Suprapubic skin (tissue), 4 donors: ENCODE results near the gene POLR1A. TPM values are rescaled to one million over a fixed set of nuclear protein-coding genes. Genes with fewer than 3 reads are reported as not detected.

Source experiments
- DNase-seq, 2 donors: peaks; one replicate each; pipeline ENCODE4 v3.0.0-alpha.2; 2019; ENCODE audit warnings: low spot score in 2 of 2
- H3K27ac ChIP-seq: fragments of 200-600 bp; sonication (generic); one replicate; pipeline ENCODE4 v1.5.1; 2019
- H3K27me3 ChIP-seq: fragments of 200-600 bp; sonication (generic); one replicate; pipeline ENCODE4 v1.5.1; 2019
- H3K36me3 ChIP-seq: fragments of 200-600 bp; sonication (generic); one replicate; pipeline ENCODE4 v1.5.1; 2019
- H3K4me1 ChIP-seq: fragments of 200-600 bp; sonication (generic); one replicate; pipeline ENCODE4 v1.5.1; 2019
- H3K4me3 ChIP-seq: fragments of 200-600 bp; sonication (generic); one replicate; pipeline ENCODE4 v1.5.1; 2019; ENCODE audit warnings: mild to moderate bottlenecking
- H3K9me3 ChIP-seq: fragments of 200-600 bp; sonication (generic); one replicate; pipeline ENCODE4 v1.5.1; 2019
- CTCF ChIP-seq, 2 donors: fragments of 200-600 bp in 1 of 2; fragments of 450-650 bp in 1 of 2; sonication (generic) in 1 of 2; IDR thresholded peaks; one replicate each; pipeline ENCODE4 v1.5.1; 2016 to 2019; ENCODE audit warnings: antibody characterized with exemption in 2 of 2, mild to moderate bottlenecking in 1 of 2, moderate library complexity in 1 of 2
- EP300 ChIP-seq: sonication (generic); formaldehyde crosslinking; IDR thresholded peaks from one replicate; pipeline ENCODE4 v1.6.1; 2017; ENCODE audit warnings: antibody characterized with exemption
- POLR2A ChIP-seq, 2 donors: fragments of 450-650 bp; IDR thresholded peaks; one replicate each; pipeline ENCODE4 v1.6.1; 2017; ENCODE audit warnings: antibody characterized with exemption in 2 of 2, mild to moderate bottlenecking in 2 of 2, moderate library complexity in 2 of 2
- POLR2AphosphoS5 ChIP-seq, 3 donors: sonication (generic); formaldehyde crosslinking; IDR thresholded peaks; one replicate each; pipeline ENCODE4 v1.6.1; 2017; ENCODE audit warnings: antibody characterized with exemption in 3 of 3
- total RNA-seq, 4 donors: library from RNA; depleted of rRNA; stranded (reverse); fragments of >200 nt; gene quantifications; one replicate each; pipeline ENCODE4 v1.1.0, GENCODE V29; 2016

POLR1A gene
- total RNA-seq, 4 donors from 2014 or later: 20.2 to 24.3 (median 21.2) TPM

- DNase-seq: no peak
- TF ChIP-seq CTCF (IDR thresholded peaks at IDR 0.05) (no peak), POLR2A (IDR thresholded peaks at IDR 0.05) (no peak), EP300 (no peak), POLR2AphosphoS5 (IDR thresholded peaks at IDR 0.05) (no peak)
- no peaks in the 10 kb centered on the region for H3K36me3 ChIP-seq
- H3K9me3 ChIP-seq: no peaks in the 10 kb centered on the region
- H3K27me3 ChIP-seq: no peaks in the 10 kb centered on the region
- peaks cover 4% of the 10 kb centered on the region for H3K4me1 ChIP-seq
- no peak overlapping the region for H3K27ac ChIP-seq
- no peak overlapping the region for H3K4me3 ChIP-seq
Observed at GRCh38 chr2:85971366-85971765, 134.3 kb downstream of the POLR1A start.

Other genes with a start within 250 kb of the POLR1A start
- gene ST3GAL5, start 216.9 kb downstream of the POLR1A start, total RNA-seq: 10 to 100 TPM in 3 of 4 donors, 1 to 10 TPM in 1; 9.5 to 17.8 (median 14.8) TPM
- 100 to 1,000 TPM in 2 of 4 donors, 10 to 100 TPM in 2; 42.9 to 240 (median 108) TPM for gene PTCD3, start 349 bp upstream of the POLR1A start, total RNA-seq
- 10 to 100 TPM; 39.5 to 73.2 (median 46.7) TPM for gene IMMT, start 89.6 kb upstream of the POLR1A start, total RNA-seq
- 10 to 100 TPM; 10.7 to 28.1 (median 24.2) TPM for gene MRPL35, start 93.6 kb upstream of the POLR1A start, total RNA-seq
- 1 to 10 TPM in 3 of 4 donors, under 1 TPM in 1; 0.34 to 5.2 (median 2.4) TPM for gene REEP1, start 231.7 kb upstream of the POLR1A start, total RNA-seq